ENCODE data around the gene NPR2.

Gene NPR2

GRCh38 chr9:35791297-35791921 is at the start of gene NPR2:
Gene NPR2 (plus strand): TSS chr9:35791591. CDS start chr9:35792409, 818 bp downstream.
- no peak for TF ChIP-seq CTCF (conservative IDR thresholded peaks at IDR 0.05; ENCODE audit: control insufficient read depth, insufficient read depth, low read depth, low read length)
- H3K4me3 ChIP-seq (ENCODE audit: control insufficient read depth, low read depth, low read length), result peak within 1 kb of the TSS; percentile 57
- no peak for DNase-seq (ENCODE audit: low read depth)

- DNase-seq (ENCODE audit: low read depth), result no peak
- H3K4me3 ChIP-seq (ENCODE audit: control insufficient read depth, low read depth, low read length), result no peak overlapping the region
These were observed 49.7 kb upstream of the NPR2 start for GRCh38 chr9:35741740-35742139.

GRCh38 chr9:35743452-35743851 is 47.9 kb upstream of the NPR2 start:
- no peak overlapping the region for H3K4me3 ChIP-seq (ENCODE audit: control insufficient read depth, low read depth, low read length)
- no peak for DNase-seq (ENCODE audit: low read depth)
- no peak for TF ChIP-seq CTCF (conservative IDR thresholded peaks at IDR 0.05; ENCODE audit: control insufficient read depth, insufficient read depth, low read depth, low read length)

More at GRCh38 chr9:35741740-35742139, 49.7 kb upstream of the NPR2 start:
- TF ChIP-seq CTCF (conservative IDR thresholded peaks at IDR 0.05; ENCODE audit: control insufficient read depth, insufficient read depth, low read depth, low read length), result no peak

GRCh38 chr9:35743880-35744518 is 47.4 kb upstream of the NPR2 start:
- DNase-seq (ENCODE audit: low read depth), result no peak
- no peak for TF ChIP-seq CTCF (conservative IDR thresholded peaks at IDR 0.05; ENCODE audit: control insufficient read depth, insufficient read depth, low read depth, low read length)
- no peak overlapping the region for H3K4me3 ChIP-seq (ENCODE audit: control insufficient read depth, low read depth, low read length)

GRCh38 chr9:35745569-35745968 is 45.8 kb upstream of the NPR2 start:
- no peak for DNase-seq (ENCODE audit: low read depth)
- no peak overlapping the region for H3K4me3 ChIP-seq (ENCODE audit: control insufficient read depth, low read depth, low read length)

GRCh38 chr9:35746583-35746982 is 44.8 kb upstream of the NPR2 start:
- H3K4me3 ChIP-seq (ENCODE audit: control insufficient read depth, low read depth, low read length), result peak overlapping the region; percentile 83
- TF ChIP-seq CTCF (conservative IDR thresholded peaks at IDR 0.05; ENCODE audit: control insufficient read depth, insufficient read depth, low read depth, low read length), result no peak
- no peak for DNase-seq (ENCODE audit: low read depth)

More at GRCh38 chr9:35745569-35745968, 45.8 kb upstream of the NPR2 start:
- TF ChIP-seq CTCF (conservative IDR thresholded peaks at IDR 0.05; ENCODE audit: control insufficient read depth, insufficient read depth, low read depth, low read length), result no peak
